HG03520 (cell line): ENCODE results near the gene LRCOL1.

Experiments
- ATAC-seq: cut with Tn5 transposase; IDR thresholded peaks from one replicate; pipeline ENCODE4 v1.9.1; 2021; ENCODE audit warnings: mild to moderate bottlenecking, moderate library complexity; ENCODE audit not compliant: unreplicated experiment

Gene LRCOL1

DNA sequence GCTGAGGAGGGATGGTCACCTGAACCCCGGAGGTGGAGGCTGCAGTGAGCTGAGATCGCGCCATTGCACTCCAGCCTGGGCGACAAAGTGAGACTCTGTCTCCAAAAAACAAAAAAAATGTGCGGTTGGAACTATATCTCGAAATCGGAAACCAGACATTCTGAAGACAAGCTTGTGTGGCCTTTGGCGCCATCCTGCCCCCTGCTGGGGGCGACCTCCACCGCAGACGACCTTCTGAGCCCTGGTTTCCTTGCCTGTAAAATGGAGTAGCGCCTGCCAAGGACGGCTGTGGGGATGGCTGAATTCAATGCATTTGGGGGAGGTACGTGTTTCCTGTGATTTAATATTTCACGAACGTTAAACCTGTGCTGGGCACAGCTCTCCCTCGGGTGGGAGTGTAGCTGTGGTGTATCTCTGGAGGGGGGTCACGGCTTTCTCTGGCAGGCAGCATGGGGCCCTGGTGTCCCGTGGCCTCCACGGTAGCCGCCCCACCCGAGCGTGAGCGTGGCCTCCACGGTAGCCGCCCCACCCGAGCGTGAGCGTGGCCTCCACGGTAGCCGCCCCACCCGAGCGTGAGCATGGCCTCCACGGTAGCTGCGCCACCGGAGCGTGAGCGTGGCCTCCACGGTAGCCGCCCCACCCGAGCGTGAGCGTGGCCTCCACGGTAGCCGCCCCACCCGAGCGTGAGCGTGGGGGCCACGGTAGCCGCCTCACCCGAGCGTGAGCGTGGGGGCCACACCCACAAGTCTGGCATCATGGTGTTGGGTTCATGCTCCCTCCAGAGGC is 55.3 kb downstream of the LRCOL1 start:
- ATAC-seq, result no peak
